ENCODE measurements around the gene GJC3.

DNA sequence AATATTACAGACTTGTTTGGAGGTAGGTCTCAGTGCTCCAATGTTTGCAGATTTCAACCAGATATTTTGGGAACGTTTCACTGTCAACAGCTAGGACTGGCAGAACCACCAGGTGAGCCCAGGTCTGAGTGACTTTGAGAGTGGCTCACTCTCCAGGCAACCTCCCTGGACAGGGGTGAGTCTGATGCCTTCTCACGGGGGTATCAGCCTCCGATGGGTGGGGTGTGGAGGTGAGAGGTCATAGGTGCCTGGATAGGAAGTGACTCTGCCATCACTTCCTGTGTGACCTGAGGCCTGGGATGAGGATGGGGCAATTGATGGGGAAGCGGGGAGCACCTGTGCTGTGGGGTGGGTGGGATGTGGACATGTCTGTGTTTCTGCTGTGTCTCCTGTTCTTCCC lies 41.8 kb upstream of the GJC3 start:
- TF ChIP-seq, protein P1, sequence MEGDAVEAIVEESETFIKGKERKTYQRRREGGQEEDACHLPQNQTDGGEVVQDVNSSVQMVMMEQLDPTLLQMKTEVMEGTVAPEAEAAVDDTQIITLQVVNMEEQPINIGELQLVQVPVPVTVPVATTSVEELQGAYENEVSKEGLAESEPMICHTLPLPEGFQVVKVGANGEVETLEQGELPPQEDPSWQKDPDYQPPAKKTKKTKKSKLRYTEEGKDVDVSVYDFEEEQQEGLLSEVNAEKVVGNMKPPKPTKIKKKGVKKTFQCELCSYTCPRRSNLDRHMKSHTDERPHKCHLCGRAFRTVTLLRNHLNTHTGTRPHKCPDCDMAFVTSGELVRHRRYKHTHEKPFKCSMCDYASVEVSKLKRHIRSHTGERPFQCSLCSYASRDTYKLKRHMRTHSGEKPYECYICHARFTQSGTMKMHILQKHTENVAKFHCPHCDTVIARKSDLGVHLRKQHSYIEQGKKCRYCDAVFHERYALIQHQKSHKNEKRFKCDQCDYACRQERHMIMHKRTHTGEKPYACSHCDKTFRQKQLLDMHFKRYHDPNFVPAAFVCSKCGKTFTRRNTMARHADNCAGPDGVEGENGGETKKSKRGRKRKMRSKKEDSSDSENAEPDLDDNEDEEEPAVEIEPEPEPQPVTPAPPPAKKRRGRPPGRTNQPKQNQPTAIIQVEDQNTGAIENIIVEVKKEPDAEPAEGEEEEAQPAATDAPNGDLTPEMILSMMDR (IDR thresholded peaks at IDR 0.05), result no peak
- TF ChIP-seq POLR2A (IDR thresholded peaks at IDR 0.05), result no peak
